Measurements from ENCODE around the gene BPIFA3. TPM values are rescaled to one million over a fixed set of nuclear protein-coding genes. Genes with fewer than 3 reads are reported as not detected.

The BPIFA3 gene
- polyA plus RNA-seq, 3 donors: not detected

DNA sequence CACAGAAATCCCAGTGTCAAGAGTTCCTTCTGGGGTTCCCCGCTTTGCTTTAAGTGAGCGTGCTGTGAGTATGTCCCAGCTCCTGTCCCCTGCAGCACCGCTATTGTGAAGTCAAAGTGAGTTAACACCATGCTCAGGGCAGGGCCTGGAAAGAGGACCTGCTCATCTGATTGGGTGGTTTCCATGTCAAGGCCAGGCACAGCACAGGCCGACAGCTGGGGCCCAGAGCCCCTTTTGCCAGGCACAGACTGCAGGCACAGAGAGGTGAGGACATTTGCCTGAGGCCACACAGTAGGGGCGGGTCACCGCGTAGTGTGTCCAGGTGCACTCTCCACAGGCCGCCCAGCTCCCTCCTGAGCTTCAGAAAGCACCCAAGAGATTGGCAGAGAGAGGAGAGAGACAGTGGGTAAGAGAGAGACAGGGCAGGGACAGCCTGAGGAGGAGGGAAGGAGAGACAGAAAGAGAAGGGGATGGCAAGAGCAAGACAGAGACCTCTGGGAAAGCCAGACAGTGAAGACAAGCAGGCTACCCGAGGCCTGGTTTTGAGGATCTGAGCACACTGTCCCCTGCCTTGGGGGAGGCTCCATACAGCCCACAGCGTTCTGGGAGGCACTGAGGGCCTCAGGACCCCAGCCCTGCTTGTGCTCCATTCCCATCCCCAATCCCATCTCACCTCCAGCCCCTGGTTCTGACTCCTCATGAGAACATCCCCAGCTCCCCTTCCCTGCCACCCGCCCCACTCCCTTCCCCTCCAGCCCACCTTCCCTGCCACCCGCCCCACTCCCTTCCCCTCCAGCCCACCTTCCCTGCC lies 59.4 kb downstream of the BPIFA3 start:
- Histone ChIP-seq H3K36me3 (replicated peaks in 1 of 2; ENCODE audit: control insufficient read depth in 1 of 2, insufficient read depth in 2 of 2, low read length in 2 of 2) (no peaks in the 10 kb centered on the region), H4K20me1 (ENCODE audit: insufficient read depth, low read length) (no peaks in the 10 kb centered on the region), H2AFZ (ENCODE audit: insufficient read depth, low read depth, low read length, poor library complexity, severe bottlenecking) (no peak overlapping the region), H3K27me3 (ENCODE audit: control insufficient read depth in 2 of 2, insufficient read depth in 2 of 2, low read length in 2 of 2) (no peaks in the 10 kb centered on the region), H3K9ac (ENCODE audit: insufficient read depth, low read length, poor library complexity, severe bottlenecking) (no peak overlapping the region), H3K4me1 (ENCODE audit: control insufficient read depth in 1 of 2, insufficient read depth in 2 of 2, low read length in 2 of 2) (peaks cover 0 to 4% of the 10 kb centered on the region in 2 donors), H3K4me2 (replicated peaks; ENCODE audit: extremely low read depth, low read length, poor library complexity, severe bottlenecking) (no peak overlapping the region), H3K27ac (ENCODE audit: low read depth in 1 of 2, low read length in 2 of 2) (no peak overlapping the region), H3K79me2 (ENCODE audit: insufficient read depth, low read length) (no peaks in the 10 kb centered on the region), H3K9me3 (replicated peaks in 1 of 2; ENCODE audit: control insufficient read depth in 1 of 2, insufficient read depth in 1 of 2, low read length in 2 of 2) (no peaks in the 10 kb centered on the region), H3K4me3 (replicated peaks in 1 of 3; ENCODE audit: low read depth in 2 of 3, low read length in 3 of 3) (no peak overlapping the region)
- Mint-ChIP-seq H3K9me3 (peaks cover 0 to 1% (median 0%) of the 10 kb centered on the region in 7 donors), H3K4me3 (no peak overlapping the region), H3K4me1 (peaks cover 10% of the 10 kb centered on the region), H3K36me3 (no peaks in the 10 kb centered on the region), H3K27me3 (ENCODE audit: low read depth in 3 of 3) (peaks cover 2 to 15% (median 3%) of the 10 kb centered on the region in 3 donors), H3K27ac (peak overlapping the region in 1 of 7 donors; percentile 40)
- WGBS (ENCODE audit: insufficient coverage): 82% methylated on average over 9 of the region's 12 CpGs
- TF ChIP-seq, protein P1, sequence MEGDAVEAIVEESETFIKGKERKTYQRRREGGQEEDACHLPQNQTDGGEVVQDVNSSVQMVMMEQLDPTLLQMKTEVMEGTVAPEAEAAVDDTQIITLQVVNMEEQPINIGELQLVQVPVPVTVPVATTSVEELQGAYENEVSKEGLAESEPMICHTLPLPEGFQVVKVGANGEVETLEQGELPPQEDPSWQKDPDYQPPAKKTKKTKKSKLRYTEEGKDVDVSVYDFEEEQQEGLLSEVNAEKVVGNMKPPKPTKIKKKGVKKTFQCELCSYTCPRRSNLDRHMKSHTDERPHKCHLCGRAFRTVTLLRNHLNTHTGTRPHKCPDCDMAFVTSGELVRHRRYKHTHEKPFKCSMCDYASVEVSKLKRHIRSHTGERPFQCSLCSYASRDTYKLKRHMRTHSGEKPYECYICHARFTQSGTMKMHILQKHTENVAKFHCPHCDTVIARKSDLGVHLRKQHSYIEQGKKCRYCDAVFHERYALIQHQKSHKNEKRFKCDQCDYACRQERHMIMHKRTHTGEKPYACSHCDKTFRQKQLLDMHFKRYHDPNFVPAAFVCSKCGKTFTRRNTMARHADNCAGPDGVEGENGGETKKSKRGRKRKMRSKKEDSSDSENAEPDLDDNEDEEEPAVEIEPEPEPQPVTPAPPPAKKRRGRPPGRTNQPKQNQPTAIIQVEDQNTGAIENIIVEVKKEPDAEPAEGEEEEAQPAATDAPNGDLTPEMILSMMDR (IDR thresholded peaks at IDR 0.05): no peak
- no peak for DNase-seq
- intact Hi-C loops (cut with micrococcal nuclease): no loop called here

Other genes with a start within 250 kb of the BPIFA3 start
- not detected for gene SUN5, start 212.9 kb upstream of the BPIFA3 start, polyA plus RNA-seq
- not detected for gene BPIFB2, start 209.6 kb upstream of the BPIFA3 start, polyA plus RNA-seq
- gene BPIFB6, start 185.7 kb upstream of the BPIFA3 start, polyA plus RNA-seq: not detected
- gene BPIFB3, start 163.4 kb upstream of the BPIFA3 start, polyA plus RNA-seq: not detected
- not detected for gene BPIFB4, start 137.7 kb upstream of the BPIFA3 start, polyA plus RNA-seq
- not detected for gene BPIFA2, start 49.2 kb upstream of the BPIFA3 start, polyA plus RNA-seq
- gene BPIFA1, start 18.6 kb downstream of the BPIFA3 start, polyA plus RNA-seq: not detected
- gene BPIFB1, start 65.9 kb downstream of the BPIFA3 start, polyA plus RNA-seq: not detected
- 10 to 100 TPM; 24.4 to 65.0 (median 25.5) TPM for gene CDK5RAP1, start 184.2 kb downstream of the BPIFA3 start, polyA plus RNA-seq
- gene SNTA1, start 226.4 kb downstream of the BPIFA3 start, polyA plus RNA-seq: under 1 TPM; 0.56 to 0.93 (median 0.63) TPM